Progenitor cell of endocrine pancreas (in vitro differentiated cells): ENCODE results near the gene GNS. TPM values are rescaled to one million over a fixed set of nuclear protein-coding genes. Genes with fewer than 3 reads are reported as not detected.
A peak's percentile ranks its signal among the peaks of the same experiment; 100 is the strongest.

Experiments used
- DNase-seq: peaks from one replicate; pipeline ENCODE4 v3.0.0; 2021; ENCODE audit warnings: low spot score; ENCODE audit not compliant: unreplicated experiment
- H3K27ac Mint-ChIP-seq: 2 replicates; pipeline ENCODE4 v1.8.0; 2021; ENCODE audit warnings: mild to moderate bottlenecking, moderate library complexity, mixed read lengths
- H3K27me3 Mint-ChIP-seq: 2 replicates; pipeline ENCODE4 v1.8.0; 2021; ENCODE audit warnings: mixed read lengths
- H3K36me3 Mint-ChIP-seq: 2 replicates; pipeline ENCODE4 v1.8.0; 2022; ENCODE audit warnings: mixed read lengths; ENCODE audit not compliant: insufficient read depth
- H3K4me1 Mint-ChIP-seq: 2 replicates; pipeline ENCODE4 v1.8.0; 2021; ENCODE audit warnings: low read depth, mixed read lengths
- H3K4me3 Mint-ChIP-seq: 2 replicates; pipeline ENCODE4 v1.8.0; 2021; ENCODE audit warnings: low read depth, mild to moderate bottlenecking, moderate library complexity, mixed read lengths
- H3K9me3 Mint-ChIP-seq: 2 replicates; pipeline ENCODE4 v1.8.0; 2021; ENCODE audit warnings: low read depth, mixed read lengths
- CTCF ChIP-seq: fragments of 200-600 bp; sonication (generic); IDR thresholded peaks from one replicate; pipeline ENCODE4 v1.5.0; 2021; ENCODE audit warnings: antibody characterized with exemption, mild to moderate bottlenecking; ENCODE audit not compliant: unreplicated experiment
- total RNA-seq: library from RNA; stranded (reverse); gene quantifications from 2 replicates; pipeline ENCODE4 v1.2.1, GENCODE V29; 2021

GNS gene
- total RNA-seq, 1 donor from 2014 or later: 78.8 TPM

- Mint-ChIP-seq H3K27me3 (no peaks in the 10 kb centered on the region), H3K4me3 (no peak overlapping the region), H3K9me3 (no peaks in the 10 kb centered on the region), H3K36me3 (peaks cover 43% of the 10 kb centered on the region), H3K27ac (peak overlapping the region; percentile 77), H3K4me1 (peaks cover 4% of the 10 kb centered on the region)
- DNase-seq: no peak
- no peak for TF ChIP-seq CTCF
Observed at GRCh38 chr12:64737539-64737938, 21.7 kb downstream of the GNS start.

GRCh38 chr12:64736771-64737170 lies 22.4 kb downstream of the GNS start:
- Mint-ChIP-seq H3K9me3 (no peaks in the 10 kb centered on the region), H3K4me3 (no peak overlapping the region), H3K36me3 (peaks cover 39% of the 10 kb centered on the region)

GRCh38 chr12:64735442-64735841 lies 23.8 kb downstream of the GNS start:
- TF ChIP-seq CTCF: no peak
- Mint-ChIP-seq H3K4me3 (no peak overlapping the region), H3K9me3 (no peaks in the 10 kb centered on the region), H3K36me3 (peaks cover 32% of the 10 kb centered on the region), H3K27me3 (no peaks in the 10 kb centered on the region), H3K27ac (no peak overlapping the region), H3K4me1 (peaks cover 7% of the 10 kb centered on the region)
- no peak for DNase-seq

More at GRCh38 chr12:64736771-64737170, 22.4 kb downstream of the GNS start:
- peaks cover 4% of the 10 kb centered on the region for H3K4me1 Mint-ChIP-seq
- no peak for DNase-seq
- H3K27me3 Mint-ChIP-seq: no peaks in the 10 kb centered on the region
- no peak overlapping the region for H3K27ac Mint-ChIP-seq
- TF ChIP-seq CTCF: no peak

GRCh38 chr12:64733857-64734256 lies 25.3 kb downstream of the GNS start:
- Mint-ChIP-seq H3K27ac (no peak overlapping the region), H3K36me3 (peaks cover 28% of the 10 kb centered on the region), H3K4me3 (no peak overlapping the region), H3K4me1 (peaks cover 10% of the 10 kb centered on the region), H3K9me3 (no peaks in the 10 kb centered on the region), H3K27me3 (no peaks in the 10 kb centered on the region)
- TF ChIP-seq CTCF: no peak
- DNase-seq: no peak

- Mint-ChIP-seq H3K9me3 (no peaks in the 10 kb centered on the region), H3K4me1 (peaks cover 6% of the 10 kb centered on the region), H3K27ac (no peak overlapping the region), H3K36me3 (peaks cover 19% of the 10 kb centered on the region), H3K4me3 (no peak overlapping the region), H3K27me3 (no peaks in the 10 kb centered on the region)
- DNase-seq: no peak
- TF ChIP-seq CTCF: no peak
Observed at GRCh38 chr12:64731683-64732082, 27.5 kb downstream of the GNS start.
